ENCODE data around the gene EPHB1.

Gene EPHB1

GRCh38 chr3:134852132-134852531 is 57.1 kb downstream of the EPHB1 start:
- DNase-seq, result no peak

- no peak for DNase-seq
Observed at GRCh38 chr3:134852893-134853351, 57.9 kb downstream of the EPHB1 start.

GRCh38 chr3:134854254-134854653 is 59.2 kb downstream of the EPHB1 start:
- no peak for DNase-seq

GRCh38 chr3:134857356-134857755 is 62.3 kb downstream of the EPHB1 start:
- DNase-seq, result no peak

- DNase-seq, result no peak
Observed at GRCh38 chr3:134857776-134858362, 62.8 kb downstream of the EPHB1 start.

GRCh38 chr3:134858441-134859035 is 63.5 kb downstream of the EPHB1 start:
- DNase-seq, result no peak

- DNase-seq, result no peak
Observed at GRCh38 chr3:134859341-134859740, 64.3 kb downstream of the EPHB1 start.

- no peak for DNase-seq
Observed at GRCh38 chr3:134860141-134860540, 65.1 kb downstream of the EPHB1 start.

GRCh38 chr3:134863915-134864314 is 68.9 kb downstream of the EPHB1 start:
- no peak for DNase-seq

- no peak for DNase-seq
Observed at GRCh38 chr3:134864636-134865035, 69.6 kb downstream of the EPHB1 start.

- DNase-seq, result no peak
Observed at GRCh38 chr3:134867277-134867676, 72.2 kb downstream of the EPHB1 start.

GRCh38 chr3:134869153-134869726 is 74.2 kb downstream of the EPHB1 start:
- DNase-seq, result peak; percentile 69

GRCh38 chr3:134871818-134872217 is 76.8 kb downstream of the EPHB1 start:
- DNase-seq, result no peak

- DNase-seq, result no peak
Observed at GRCh38 chr3:134872440-134873388, 77.7 kb downstream of the EPHB1 start.

GRCh38 chr3:134873789-134874188 is 78.7 kb downstream of the EPHB1 start:
- DNase-seq, result no peak

- DNase-seq, result peak; percentile 36
Observed at GRCh38 chr3:134874737-134875413, 79.8 kb downstream of the EPHB1 start.

GRCh38 chr3:134876836-134877235 is 81.8 kb downstream of the EPHB1 start:
- DNase-seq, result no peak

GRCh38 chr3:134877788-134878187 is 82.7 kb downstream of the EPHB1 start:
- DNase-seq, result peak; percentile 48

- DNase-seq, result peak; percentile 43
Observed at GRCh38 chr3:134879990-134880389, 84.9 kb downstream of the EPHB1 start.

GRCh38 chr3:134880431-134880830 is 85.4 kb downstream of the EPHB1 start:
- no peak for DNase-seq

GRCh38 chr3:134881305-134881704 is 86.2 kb downstream of the EPHB1 start:
- no peak for DNase-seq

- DNase-seq, result no peak
Observed at GRCh38 chr3:134883697-134884385, 88.8 kb downstream of the EPHB1 start.
